ENCODE data around the gene ITPK1.

ITPK1 gene

GRCh38 chr14:93006567-93007051, 109.1 kb downstream of the ITPK1 start:
- DNase-seq: no peak

DNA sequence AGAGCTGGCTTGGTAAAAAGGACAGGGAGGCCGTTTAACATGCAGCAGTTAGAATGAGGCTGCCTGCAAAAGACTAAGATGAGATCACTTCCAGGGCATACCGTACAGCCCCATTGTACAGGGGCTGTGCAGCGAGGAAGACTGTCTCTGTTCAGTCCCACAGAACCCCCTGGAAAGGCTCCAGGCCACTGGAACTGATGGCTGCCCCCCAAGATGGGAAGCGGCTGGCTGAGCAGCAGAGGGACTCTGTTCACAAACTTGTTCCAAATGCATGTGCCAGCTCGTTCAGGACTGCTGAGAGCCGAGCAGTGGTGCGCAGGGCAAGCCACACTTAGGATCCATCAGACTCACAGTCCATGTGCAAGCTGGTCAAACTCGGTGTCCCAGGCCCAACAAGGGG, 109.9 kb downstream of the ITPK1 start:
- no peak for DNase-seq

GRCh38 chr14:93005135-93005813, 110.5 kb downstream of the ITPK1 start:
- no peak for DNase-seq

- no peak for DNase-seq
These were observed 111.0 kb downstream of the ITPK1 start for GRCh38 chr14:93004699-93005082.

DNA sequence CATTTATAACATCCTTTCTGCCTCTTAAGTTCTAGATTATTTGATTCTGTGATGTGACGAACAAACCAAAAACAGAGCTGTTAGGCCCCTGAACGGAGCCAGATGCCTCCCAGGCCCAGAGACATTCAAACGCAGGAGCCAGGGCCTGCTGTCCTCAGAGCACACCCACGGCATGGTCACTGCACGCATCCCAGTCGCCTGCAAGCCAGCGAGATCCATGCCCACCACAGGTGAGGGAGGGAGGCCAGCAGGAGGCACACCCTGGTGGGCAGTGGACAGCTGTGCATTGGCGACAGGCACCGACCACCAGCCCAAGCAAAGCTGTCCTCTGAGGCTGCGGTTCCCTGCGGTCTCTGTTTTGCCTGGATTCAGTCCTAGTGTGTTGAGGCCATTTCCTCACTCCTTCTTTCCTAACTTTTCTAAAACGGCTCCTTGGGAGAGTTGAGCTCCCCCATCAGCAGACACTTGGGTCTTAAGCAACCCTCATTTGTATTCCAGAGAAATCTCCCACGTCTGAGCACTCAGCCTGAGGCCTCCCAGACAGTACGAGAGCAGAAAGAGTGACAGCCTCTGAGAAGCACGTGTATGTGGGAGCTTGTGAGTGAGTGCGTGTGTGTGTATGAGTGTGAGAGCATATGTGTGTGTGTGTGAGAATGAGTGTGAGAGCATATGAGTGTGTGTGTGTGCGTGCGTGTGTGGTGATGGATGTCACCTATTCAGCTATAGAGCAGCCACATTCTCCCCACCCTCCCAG, 111.6 kb downstream of the ITPK1 start:
- DNase-seq: no peak

DNA sequence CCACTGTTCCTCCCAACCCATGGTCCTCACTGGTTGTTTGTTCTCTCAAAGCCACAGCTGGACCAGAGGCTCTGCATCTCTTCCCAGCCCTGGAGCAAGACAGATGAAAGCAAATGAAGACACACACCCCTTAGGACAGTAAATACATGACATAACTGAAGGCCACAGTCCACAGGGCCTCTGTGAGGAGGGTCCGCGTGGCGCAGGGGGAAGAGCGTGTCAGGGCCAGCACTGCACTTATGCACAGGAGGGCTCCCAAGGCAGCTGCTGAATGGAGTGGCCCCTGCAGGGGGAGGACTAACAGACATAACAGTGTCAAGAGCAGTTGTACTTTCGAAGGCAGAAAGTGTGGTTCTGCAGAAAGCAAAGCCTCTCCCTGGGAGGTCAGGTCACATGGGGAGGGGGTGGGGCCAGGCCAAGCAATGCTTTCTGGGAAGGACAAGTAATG, 112.8 kb downstream of the ITPK1 start:
- DNase-seq: no peak

DNA sequence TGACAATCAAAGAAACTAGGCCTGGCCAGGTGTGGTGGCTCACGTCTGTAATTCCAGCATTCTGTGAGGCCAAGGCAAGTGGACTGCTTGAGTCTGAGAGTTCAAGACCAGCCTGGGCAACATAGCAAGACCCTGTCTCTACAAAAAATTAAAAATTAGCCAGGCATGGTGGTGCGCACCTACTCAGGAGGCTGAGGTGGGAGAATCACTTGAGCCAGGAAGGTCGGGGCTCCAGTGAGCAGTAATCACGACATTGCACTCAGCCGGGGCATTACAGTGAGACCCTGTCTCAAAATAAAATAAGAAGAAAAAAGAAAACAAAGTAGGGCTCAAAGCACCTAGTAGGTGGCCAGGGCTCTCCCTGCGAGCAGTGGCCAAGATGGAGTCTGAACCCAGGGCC, 113.7 kb downstream of the ITPK1 start:
- no peak for DNase-seq

- DNase-seq: no peak
These were observed 116.8 kb downstream of the ITPK1 start for GRCh38 chr14:92998946-92999345.

DNA sequence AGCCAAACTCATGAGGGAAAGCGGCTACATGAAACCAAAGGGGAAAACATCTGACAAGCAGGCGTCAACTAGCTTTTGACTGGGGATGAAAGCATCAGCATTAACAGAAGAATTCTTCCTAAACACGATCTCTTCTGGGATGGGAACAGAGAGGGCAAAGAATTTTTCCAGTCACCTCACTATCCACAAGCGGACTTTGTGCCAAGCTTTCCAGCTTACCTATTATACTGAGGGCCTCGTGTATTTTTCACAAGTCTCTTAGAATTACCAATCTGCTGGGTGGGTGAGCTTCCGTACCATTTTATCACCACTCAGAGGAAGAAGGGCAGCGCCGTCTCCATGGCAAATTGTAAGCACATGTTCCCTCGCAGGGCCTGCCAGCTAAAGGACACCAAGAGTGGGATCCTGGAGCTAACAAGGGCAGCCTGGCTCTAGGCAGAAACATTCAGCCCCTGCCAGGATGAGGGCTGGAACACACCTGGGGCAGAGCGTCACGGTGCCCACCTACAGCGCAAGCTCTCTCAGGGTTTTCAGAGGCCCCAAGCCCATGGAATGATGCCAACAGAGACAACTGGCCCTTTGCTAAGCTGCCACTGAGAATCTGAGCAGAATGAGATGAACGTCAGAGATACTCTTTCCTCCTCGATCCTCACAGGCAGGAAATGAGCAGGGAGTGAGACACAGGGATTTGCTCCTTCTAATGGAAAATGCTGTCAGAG, 118.2 kb downstream of the ITPK1 start:
- DNase-seq: no peak

DNA sequence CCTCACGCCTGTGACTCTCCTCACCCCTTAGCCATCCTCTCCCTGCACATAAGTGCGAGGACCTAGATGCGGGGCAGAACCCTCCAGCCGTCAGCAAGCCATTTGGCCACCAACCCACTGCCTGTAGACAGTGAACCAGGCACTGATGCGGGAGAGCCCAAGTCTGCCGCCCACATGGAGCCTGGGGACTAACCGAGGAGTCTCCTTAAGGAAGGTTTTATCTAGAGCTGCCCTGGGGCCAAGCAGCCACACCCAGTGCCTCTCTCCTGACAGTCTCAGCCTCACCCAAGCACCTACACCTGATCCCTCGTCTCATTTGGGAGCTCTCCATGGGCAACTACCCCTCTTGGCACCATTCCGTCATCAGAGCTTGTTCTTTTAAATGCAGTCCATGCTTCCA, 120.1 kb downstream of the ITPK1 start:
- DNase-seq: no peak

DNA sequence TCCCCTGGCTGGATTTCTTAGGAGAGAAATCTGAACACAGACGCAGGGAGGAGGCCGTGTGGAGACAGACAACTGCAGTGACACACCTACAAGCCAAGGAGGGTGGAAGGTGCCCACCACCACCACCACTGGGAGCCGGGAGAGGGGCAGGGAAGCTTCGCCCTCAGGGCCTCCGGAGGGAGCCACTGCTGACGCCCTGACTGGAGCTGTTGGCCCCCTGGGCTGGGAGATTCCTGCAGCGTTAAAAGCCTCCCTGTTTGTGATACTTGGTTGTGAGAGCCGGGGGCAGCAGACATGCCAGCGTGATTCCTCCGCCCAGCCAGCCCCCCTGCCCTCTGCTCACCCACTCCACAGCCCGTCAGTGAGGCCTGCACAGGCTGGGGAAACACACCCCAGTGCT, 120.8 kb downstream of the ITPK1 start:
- no peak for DNase-seq

GRCh38 chr14:92994131-92994676, 121.5 kb downstream of the ITPK1 start:
- DNase-seq: no peak

DNA sequence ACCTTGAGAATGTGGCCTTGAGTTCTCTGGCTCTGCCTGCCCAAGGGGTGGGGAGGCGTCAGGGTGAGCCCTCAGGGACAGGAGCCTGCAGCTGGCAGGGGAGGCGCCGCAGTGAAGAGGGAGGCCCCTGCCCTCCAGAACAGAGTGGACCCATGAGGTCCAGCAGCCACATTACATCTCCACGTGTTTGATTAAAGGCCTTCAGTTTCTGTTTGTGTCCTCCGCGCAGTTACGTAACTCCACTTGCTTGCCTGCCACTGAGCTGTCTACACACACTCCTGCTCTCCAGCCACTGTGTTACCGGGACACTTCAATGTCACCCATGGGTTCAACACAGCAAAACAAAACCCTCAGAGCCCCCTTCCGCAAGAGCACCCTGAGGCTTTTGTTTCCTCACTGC, 122.4 kb downstream of the ITPK1 start:
- DNase-seq: no peak

- DNase-seq: no peak
These were observed 124.2 kb downstream of the ITPK1 start for GRCh38 chr14:92991536-92991935.

GRCh38 chr14:92990456-92991430, 125.0 kb downstream of the ITPK1 start:
- DNase-seq: no peak

DNA sequence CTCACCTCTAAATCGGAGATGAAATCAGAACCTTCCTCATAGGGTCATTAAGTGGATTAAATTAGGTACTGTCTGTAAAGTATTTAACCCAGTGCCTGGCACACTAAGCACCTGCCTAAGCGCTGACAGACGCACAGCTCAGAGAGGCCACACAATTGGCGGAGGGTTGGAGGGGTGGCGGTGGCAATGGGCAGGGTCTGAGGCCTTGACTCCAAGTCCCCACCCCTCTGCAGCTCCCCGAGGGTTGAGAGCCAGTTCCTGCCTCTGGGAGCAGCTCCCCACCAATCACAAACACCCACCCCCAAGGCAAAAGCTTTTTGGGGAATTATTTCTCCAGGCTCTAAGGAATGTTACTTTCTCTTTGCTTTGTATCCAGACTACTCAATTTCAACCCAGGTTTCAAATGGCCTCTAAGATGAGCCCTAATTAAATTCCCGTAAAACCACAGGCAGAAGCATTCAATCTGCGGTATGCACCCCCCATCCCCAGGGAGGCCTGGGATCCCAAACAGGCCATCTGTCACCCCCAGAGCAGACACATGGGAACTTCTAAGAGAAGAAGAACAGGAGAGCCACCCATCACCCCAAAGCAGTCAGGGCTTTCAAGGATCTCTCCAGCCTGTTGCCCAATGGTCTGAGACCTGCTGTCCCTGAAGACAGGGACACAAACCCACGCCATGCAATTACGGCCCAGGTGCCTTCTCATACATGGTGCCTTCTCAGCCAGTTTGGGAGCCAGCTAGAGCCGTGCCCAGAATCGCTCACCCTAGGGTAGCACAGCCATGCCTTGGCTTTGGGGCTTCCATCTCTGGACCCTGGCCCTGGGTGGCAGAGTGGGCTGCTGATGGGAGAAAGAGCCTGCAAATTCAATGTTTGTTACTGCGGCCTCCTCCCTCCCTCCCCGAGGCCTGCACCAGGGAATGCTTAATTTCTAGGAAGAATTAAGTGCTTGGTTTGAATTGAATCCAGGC, 126.7 kb downstream of the ITPK1 start:
- DNase-seq: no peak

GRCh38 chr14:92987713-92988510, 127.8 kb downstream of the ITPK1 start:
- no peak for DNase-seq

- no peak for DNase-seq
These were observed 128.6 kb downstream of the ITPK1 start for GRCh38 chr14:92987148-92987570.

DNA sequence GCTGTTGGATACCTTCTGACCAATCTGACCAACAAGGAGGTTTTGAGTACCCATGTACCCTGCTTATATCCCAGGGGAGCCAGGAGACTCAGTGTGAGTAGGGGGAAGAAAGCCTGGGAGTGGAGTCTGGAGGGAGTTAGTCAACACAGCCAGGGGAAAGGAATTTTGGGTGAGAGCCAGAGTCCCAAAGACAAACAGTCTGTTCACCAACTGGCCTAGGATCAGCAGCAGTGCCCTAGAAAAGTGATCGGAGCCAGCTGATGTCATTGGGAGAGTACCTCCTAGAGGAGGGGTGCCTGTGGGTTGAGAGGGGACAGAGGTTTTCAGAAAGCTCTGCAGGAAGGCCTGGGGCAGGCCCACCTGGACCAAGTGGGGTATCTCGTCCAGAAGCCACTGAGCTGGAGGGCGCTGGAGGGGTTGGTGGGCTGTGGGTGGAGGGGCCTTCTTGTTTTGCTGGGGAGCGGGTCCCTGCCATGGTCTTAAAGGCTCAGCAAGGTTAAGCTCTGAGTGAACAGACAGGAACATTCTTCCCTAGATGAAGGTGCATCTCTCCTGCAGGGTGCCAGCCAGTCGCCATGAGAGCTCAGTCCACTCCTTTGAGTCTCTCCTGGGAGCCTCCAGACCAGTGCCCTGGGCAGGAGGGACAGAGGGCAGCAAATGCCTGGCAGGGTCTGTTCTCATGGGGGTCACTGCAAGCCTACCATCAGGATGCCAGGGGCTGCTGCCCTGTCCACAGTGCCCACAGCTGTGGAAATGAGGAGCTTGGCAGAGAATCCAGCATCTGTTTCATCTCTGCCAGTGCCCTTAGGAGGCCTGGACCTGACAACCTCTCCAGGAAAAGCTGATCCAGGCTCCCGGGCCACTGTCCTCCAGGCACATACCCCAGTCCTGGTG, 129.2 kb downstream of the ITPK1 start:
- no peak for DNase-seq

All from inflammatory macrophage treated with lipopolysaccharide for 1 hour (primary cell).